HG03571 (cell line): ENCODE results near the gene KY.

Experiments used
- ATAC-seq: cut with Tn5 transposase; IDR thresholded peaks from one replicate; pipeline ENCODE4 v1.9.1; 2021; ENCODE audit not compliant: unreplicated experiment

Gene KY

GRCh38 chr3:134620476-134621115 lies 30.2 kb downstream of the KY start:
- ATAC-seq = no peak

- no peak for ATAC-seq
These were observed 30.9 kb downstream of the KY start for GRCh38 chr3:134619884-134620445.

- no peak for ATAC-seq
These were observed 31.6 kb downstream of the KY start for GRCh38 chr3:134619301-134619615.

GRCh38 chr3:134618478-134619300 lies 32.1 kb downstream of the KY start:
- ATAC-seq = no peak

- no peak for ATAC-seq
These were observed 33.0 kb downstream of the KY start for GRCh38 chr3:134617608-134618477.

GRCh38 chr3:134615743-134616142 lies 35.1 kb downstream of the KY start:
- no peak for ATAC-seq

GRCh38 chr3:134614955-134615354 lies 35.9 kb downstream of the KY start:
- no peak for ATAC-seq

GRCh38 chr3:134613006-134613520 lies 37.8 kb downstream of the KY start:
- ATAC-seq = no peak

GRCh38 chr3:134611516-134611915 lies 39.3 kb downstream of the KY start:
- no peak for ATAC-seq

GRCh38 chr3:134610432-134611385 lies 40.1 kb downstream of the KY start:
- ATAC-seq = no peak

GRCh38 chr3:134609821-134610431 lies 40.9 kb downstream of the KY start:
- ATAC-seq = no peak

GRCh38 chr3:134608771-134609435 lies 41.9 kb downstream of the KY start:
- no peak for ATAC-seq

- ATAC-seq = no peak
These were observed 42.6 kb downstream of the KY start for GRCh38 chr3:134608023-134608770.

GRCh38 chr3:134607054-134608022 lies 43.5 kb downstream of the KY start:
- ATAC-seq = no peak

- no peak for ATAC-seq
These were observed 44.5 kb downstream of the KY start for GRCh38 chr3:134606033-134607025.

GRCh38 chr3:134605556-134605955 lies 45.3 kb downstream of the KY start:
- ATAC-seq = no peak
